GM21367 (cell line): Measurements from ENCODE around the gene TMEM178A.
A peak's percentile ranks its signal among the peaks of the same experiment; 100 is the strongest.
"Not testable (repeated sequence)": the region's sequence is repeated elsewhere in the genome, so short reads cannot be mapped to it uniquely, and the experiment has no call there.

Experiments used
- ATAC-seq: cut with Tn5 transposase; IDR thresholded peaks from one replicate; pipeline ENCODE4 v1.9.1; 2021; ENCODE audit not compliant: unreplicated experiment

TMEM178A gene

GRCh38 chr2:39708003-39708402 lies 42.3 kb downstream of the TMEM178A start:
- ATAC-seq: no peak

- no peak for ATAC-seq
These were observed 45.1 kb downstream of the TMEM178A start for GRCh38 chr2:39710807-39711206.

GRCh38 chr2:39712953-39713352 lies 47.2 kb downstream of the TMEM178A start:
- no peak for ATAC-seq

GRCh38 chr2:39715095-39715494 lies 49.4 kb downstream of the TMEM178A start:
- ATAC-seq: no peak

DNA sequence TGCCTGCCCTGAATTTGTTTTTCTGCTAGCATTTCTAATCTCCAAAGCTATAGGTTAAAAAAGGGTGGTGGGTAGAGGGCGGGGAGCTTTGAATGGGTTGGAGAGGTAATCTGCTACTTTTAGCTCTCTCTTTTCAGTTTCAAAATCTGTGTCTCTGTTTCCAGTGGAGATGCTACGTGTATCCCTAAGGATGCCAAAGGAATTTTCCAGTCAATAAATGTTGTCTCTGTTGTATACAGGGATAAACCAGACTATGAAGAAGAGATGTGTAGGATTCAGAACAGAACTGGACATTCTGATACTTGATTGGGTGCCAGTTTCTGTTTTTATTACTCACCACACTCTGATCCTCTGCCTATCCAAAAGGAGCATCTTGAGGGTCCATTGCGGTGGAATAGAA lies 50.1 kb downstream of the TMEM178A start:
- no peak for ATAC-seq

GRCh38 chr2:39717067-39717466 lies 51.4 kb downstream of the TMEM178A start:
- ATAC-seq: no peak

- no peak for ATAC-seq
These were observed 52.8 kb downstream of the TMEM178A start for GRCh38 chr2:39718483-39718882.

DNA sequence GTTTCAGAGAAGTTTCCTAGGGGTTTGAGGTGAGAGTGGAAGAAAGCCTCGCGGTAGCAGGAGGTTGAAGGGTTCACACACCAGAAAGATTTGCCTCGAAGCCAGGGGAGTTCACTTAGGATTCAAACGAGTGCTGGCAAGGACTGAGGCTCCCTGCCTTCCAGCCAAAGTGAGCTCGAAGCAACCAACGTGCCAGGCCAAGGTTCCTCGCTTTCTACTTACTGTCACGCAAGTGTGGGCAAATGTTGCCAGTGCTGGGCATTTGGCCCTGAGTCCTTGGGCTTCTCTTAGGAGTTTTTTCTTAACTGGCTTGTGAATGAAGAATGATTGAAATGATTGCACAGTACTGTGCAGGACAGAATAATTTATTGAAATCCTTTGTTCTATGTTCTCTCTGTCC lies 53.6 kb downstream of the TMEM178A start:
- ATAC-seq: no peak

GRCh38 chr2:39720970-39721369 lies 55.3 kb downstream of the TMEM178A start:
- no peak for ATAC-seq

DNA sequence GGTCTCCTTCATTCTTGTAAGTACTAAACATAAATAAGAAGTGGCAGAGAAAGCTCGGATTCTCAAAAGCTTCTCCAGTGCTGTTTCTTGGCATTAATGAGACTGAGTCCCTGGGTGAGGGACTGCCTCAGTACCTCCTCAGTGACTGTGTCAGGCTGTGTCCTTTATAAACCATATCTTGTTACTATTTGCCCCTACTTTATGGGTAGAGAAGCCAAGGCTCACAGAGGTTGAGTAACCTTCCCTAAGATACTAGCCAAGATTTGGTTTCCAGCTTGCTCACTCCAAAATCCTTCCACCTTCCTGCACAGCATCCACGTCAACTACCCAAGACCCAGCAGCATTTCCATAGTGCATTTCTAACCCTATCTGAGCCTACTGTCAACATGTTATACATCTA lies 57.8 kb downstream of the TMEM178A start:
- ATAC-seq: no peak

DNA sequence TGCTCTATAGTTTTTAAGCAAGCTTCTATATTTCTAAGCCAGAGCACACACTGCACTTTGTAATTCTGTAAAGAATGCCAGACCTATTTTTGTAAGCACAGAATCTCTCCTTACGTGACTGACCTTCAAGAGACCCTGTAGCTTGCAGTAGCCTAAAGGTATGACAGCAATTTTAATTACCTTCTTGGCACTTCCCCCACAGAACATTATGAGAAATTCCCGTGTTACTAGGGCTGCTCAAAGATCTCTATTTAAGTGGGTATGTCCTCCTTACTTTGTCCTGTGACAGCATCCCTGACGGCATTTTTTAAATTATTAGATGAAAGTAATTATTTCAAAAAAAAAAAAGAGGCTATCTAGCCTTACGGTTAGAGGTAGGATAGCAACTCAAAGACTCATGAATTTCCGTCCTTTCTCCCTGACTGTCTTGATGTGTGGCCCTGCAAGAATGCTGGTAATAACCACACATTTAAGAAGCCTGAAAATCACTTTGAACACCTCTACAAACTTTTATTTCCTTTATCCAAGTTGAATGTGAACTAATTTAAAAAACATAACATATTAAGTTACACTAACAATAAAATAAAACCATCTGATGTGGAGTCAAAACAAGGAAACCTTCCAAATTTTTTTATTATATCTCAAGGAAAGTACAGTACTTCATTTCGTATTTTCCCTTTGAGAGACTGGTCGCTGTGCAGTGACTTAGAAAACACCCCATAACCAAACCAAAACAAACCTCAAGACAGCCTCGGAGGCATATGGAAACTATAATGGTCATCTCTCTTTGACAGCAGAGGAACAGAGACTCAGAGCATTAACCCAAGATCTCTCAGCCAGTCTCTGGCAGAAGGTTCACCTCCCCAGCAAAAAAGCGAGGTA lies 58.5 kb downstream of the TMEM178A start:
- ATAC-seq: no peak

GRCh38 chr2:39724828-39725144 lies 59.1 kb downstream of the TMEM178A start:
- no peak for ATAC-seq

DNA sequence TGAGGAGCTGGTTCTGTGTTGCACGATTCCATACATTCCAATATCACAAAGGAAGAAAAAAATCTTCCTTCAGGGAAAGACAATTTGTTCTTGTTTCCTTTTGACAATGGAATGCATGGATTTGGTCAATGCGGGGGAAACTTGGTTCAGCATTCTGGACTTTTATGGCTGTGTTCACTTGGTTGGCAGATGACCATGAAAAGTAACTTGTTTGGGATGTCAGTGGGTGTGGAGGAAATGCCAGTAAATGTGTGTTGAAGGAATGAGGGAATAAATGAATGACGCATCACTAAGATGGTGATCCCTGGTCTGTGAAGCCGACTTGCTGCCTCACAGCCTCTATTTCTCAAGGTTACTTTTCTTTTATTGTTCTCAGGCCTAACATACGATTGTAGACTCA lies 59.7 kb downstream of the TMEM178A start:
- no peak for ATAC-seq

DNA sequence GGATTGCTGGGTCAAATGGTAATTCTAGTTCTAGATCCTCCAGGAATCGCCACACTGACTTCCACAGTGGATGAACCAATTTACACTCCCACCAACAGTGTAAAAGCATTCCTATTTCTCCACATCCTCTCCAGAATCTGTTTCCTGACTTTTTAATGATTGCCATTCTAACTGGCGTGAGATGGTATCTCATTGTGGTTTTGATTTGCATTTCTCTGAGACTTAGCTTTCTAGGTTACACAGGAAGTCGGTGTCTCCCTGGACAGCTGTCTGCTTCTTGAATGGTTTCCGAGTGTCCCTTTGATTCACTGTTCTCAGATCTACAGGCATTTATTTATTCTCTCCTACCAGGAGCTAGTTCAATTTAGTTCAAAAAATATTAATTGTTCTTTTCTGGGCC lies 62.4 kb downstream of the TMEM178A start:
- not testable (repeated sequence) for ATAC-seq

GRCh38 chr2:39728941-39729351 lies 63.2 kb downstream of the TMEM178A start:
- ATAC-seq: peak; percentile 59

- no peak for ATAC-seq
These were observed 64.6 kb downstream of the TMEM178A start for GRCh38 chr2:39730276-39730675.

DNA sequence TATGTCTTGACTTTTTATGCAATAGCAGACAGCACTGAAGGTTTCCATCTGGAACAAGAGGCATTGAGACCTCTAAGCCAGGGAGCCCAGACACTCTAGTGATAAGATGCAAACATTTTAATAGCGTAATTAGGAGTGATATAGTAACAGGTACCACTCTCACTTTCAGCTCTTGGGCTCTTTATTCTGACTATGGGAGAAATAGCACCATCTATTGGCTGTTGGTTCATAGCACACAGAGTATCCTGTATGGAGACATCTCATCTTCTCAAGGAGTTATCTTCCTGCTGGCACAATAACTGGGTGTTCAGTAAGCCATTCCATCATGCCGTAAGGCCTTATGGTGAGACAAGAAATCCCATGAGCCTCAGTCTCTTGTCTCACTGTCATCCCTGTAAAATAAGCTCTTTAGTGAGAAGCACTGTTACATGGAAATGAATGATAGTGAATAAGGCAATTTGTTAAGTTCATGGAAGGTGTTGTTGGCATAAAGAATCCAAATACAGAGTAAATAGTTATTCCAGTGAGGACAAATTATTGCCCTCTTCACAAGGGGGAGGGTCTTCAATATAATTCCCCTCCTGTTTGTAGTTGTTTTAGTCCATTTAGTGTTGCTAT lies 65.1 kb downstream of the TMEM178A start:
- no peak for ATAC-seq

DNA sequence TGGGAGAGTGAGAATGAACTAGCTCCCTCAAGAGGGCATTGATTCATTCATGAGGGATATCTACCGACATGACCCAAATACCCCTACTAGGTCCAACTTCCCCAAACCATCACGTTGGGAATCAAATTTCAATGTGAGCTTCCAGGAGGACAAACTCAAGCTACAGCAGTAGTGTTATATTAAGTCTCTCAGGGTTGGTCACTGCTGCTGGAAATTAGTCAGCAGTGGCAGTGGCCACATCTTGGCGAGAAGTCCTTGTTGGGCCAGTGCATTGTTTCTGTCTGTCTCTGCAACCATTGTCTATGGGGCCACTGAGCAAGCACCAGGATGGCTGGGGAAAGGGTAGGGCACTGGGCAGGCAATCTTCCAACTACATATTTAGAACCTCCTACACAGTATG lies 65.8 kb downstream of the TMEM178A start:
- ATAC-seq: no peak

GRCh38 chr2:39732482-39732881 lies 66.8 kb downstream of the TMEM178A start:
- ATAC-seq: no peak

- no peak for ATAC-seq
These were observed 67.5 kb downstream of the TMEM178A start for GRCh38 chr2:39733070-39733674.

- no peak for ATAC-seq
These were observed 68.7 kb downstream of the TMEM178A start for GRCh38 chr2:39734445-39734844.

DNA sequence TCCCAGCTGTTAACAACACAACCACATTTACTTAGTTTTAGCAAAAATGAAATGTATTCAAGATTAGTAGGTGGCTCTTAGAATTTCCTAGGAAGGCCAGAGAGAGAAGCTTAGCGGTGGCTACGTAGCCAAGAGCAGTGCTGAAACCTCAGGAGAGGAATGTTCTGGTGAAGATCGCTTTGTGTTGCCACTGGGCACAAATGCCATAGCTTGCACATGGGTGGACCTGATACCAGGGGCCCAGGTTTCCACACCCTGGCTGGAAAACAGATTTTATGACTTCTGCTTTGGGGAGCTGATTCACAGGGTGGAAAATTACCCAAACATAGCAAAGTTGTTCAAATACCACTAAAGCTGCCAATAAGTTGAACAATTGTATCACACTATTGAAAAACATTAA lies 69.9 kb downstream of the TMEM178A start:
- no peak for ATAC-seq
